ENCODE data around the gene APRT.

DNA sequence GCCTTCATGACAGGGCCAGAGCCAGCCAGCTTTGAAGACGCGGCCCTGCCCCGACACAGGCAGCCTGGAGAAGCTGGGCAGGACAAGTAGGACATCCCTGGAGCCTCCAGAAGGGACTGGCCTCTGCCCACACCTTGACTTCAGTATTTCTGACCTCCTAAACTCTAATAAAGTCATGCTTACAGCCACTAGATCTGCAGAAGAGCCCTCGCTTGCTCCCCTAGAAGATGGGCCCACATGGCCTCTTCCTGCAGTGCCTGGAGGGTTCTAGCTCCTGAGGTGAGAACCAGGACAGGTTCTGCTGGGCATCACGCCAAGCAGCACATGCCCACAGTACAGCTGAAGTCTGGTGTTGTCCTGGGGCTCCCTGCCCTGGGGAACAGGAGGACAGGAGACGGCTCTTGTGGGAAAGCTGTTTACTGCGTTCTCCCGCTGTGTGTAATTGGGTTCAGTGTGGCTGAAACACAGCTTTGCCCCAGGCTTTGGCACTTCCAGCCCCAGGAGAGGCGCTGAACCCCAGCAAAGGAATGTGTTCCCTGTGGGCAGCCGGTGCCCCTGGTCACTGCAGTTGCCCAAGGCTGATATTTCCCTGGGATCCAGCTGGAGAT is 2.6 kb downstream of the APRT start:
- TF ChIP-seq EZH2 (IDR thresholded peaks at IDR 0.05; ENCODE audit: borderline replicate concordance, low read length) (no peak), CTCF (conservative IDR thresholded peaks at IDR 0.05 in 1 of 2, IDR thresholded peaks at IDR 0.05 in 1 of 2; ENCODE audit: extremely low read depth in 1 of 2, insufficient read depth in 1 of 2, low read depth in 1 of 2, low read length in 2 of 2) (no peak)
